ENCODE results near the gene HJURP. TPM values are rescaled to one million over a fixed set of nuclear protein-coding genes. Genes with fewer than 3 reads are reported as not detected.

Gene HJURP
- total RNA-seq, 6 experiments from 2014 or later = 0.27 to 2.5 (median 0.89) TPM

DNA sequence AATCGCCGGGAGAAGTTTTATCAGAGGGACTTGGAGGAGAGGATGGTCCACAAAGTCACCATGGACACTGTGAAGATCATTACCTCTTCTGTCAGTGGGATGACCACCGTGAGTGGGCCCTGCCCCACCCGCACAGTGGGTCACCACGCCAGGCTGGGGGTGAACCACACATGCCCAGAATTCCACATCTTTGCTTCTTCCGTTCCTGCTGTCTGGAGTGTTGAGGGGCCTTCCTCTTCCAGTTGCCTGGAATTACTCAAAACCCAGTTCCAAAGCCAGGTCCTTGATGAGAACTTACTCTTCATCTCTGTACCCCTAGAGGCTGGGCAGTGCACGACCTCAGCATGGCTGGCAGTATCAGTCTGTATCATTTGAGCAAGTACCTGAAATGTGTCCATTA, 54.1 kb downstream of the HJURP start:
- no peaks in the 10 kb centered on the region for H3K9me3 ChIP-seq
- no peak for ATAC-seq
- no peak overlapping the region for H3K4me3 ChIP-seq
- WGBS (ENCODE audit: insufficient coverage, low coverage, low lambda C conversion rate, missing lambda C conversion rate) = 75% methylated on average over 1 of the region's 7 CpGs
- TF ChIP-seq POLR2A (IDR thresholded peaks at IDR 0.05) = no peak
- TF ChIP-seq CTCF (IDR thresholded peaks at IDR 0.05) = no peak
- intact Hi-C loops (cut with DNase I) = no loop called here
- H3K27me3 ChIP-seq = no peaks in the 10 kb centered on the region
- H3K27ac ChIP-seq = no peak overlapping the region
- H3K36me3 ChIP-seq = no peaks in the 10 kb centered on the region
- H3K4me1 ChIP-seq = no peaks in the 10 kb centered on the region
- no peak for DNase-seq

DNA sequence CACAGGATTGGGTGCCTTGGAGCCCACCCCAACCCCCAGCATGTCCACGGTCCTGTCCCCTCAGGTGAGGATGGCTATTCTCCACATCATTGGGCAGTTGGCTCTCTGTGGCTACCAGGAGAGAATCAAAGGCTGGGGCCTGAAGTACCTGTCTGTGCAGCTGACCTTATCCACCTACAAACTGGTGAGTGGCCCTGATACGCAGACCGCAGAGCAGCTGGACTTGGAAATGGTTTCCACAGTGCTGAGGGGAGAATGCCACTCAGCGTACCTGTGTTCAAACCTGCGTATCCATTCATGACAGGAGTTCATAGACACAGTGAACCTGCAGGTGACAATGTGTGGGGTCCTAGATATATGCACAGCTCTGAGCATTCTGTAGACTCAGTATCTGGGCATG, 54.6 kb downstream of the HJURP start:
- no peak overlapping the region for H3K4me3 ChIP-seq
- no peak for ATAC-seq
- no CpG with 5 or more reads among the region's 5 CpGs for WGBS (ENCODE audit: insufficient coverage, low coverage, low lambda C conversion rate, missing lambda C conversion rate)
- H3K27ac ChIP-seq = no peak overlapping the region
- intact Hi-C loops (cut with DNase I) = no loop called here
- no peak for TF ChIP-seq CTCF (IDR thresholded peaks at IDR 0.05)
- no peak for TF ChIP-seq POLR2A (IDR thresholded peaks at IDR 0.05)
- H3K27me3 ChIP-seq = no peaks in the 10 kb centered on the region
- H3K9me3 ChIP-seq = no peaks in the 10 kb centered on the region
- H3K4me1 ChIP-seq = no peaks in the 10 kb centered on the region
- DNase-seq = no peak
- no peaks in the 10 kb centered on the region for H3K36me3 ChIP-seq

- H3K4me1 ChIP-seq = no peaks in the 10 kb centered on the region
- no peak overlapping the region for H3K27ac ChIP-seq
- intact Hi-C loops (cut with DNase I) = no loop called here
- 57% methylated on average over 6 of the region's 7 CpGs for WGBS (ENCODE audit: insufficient coverage, low coverage, low lambda C conversion rate, missing lambda C conversion rate)
- H3K4me3 ChIP-seq = no peak overlapping the region
- no peaks in the 10 kb centered on the region for H3K9me3 ChIP-seq
- DNase-seq (no peak), ATAC-seq (no peak)
- H3K36me3 ChIP-seq = no peaks in the 10 kb centered on the region
- no peaks in the 10 kb centered on the region for H3K27me3 ChIP-seq
- no peak for TF ChIP-seq POLR2A (IDR thresholded peaks at IDR 0.05)
- no peak for TF ChIP-seq CTCF (IDR thresholded peaks at IDR 0.05)
Observed at GRCh38 chr2:233799087-233799665, 55.2 kb downstream of the HJURP start.

- no peaks in the 10 kb centered on the region for H3K9me3 ChIP-seq
- WGBS (ENCODE audit: insufficient coverage, low coverage, low lambda C conversion rate, missing lambda C conversion rate) = 75% methylated on average over 5 of the region's 14 CpGs
Observed at GRCh38 chr2:233798335-233799086, 55.8 kb downstream of the HJURP start.

More at GRCh38 chr2:233798335-233799086, 55.8 kb downstream of the HJURP start:
- H3K4me1 ChIP-seq = no peaks in the 10 kb centered on the region
- no peak for DNase-seq
- no peak overlapping the region for H3K27ac ChIP-seq
- no peaks in the 10 kb centered on the region for H3K27me3 ChIP-seq
- no peak overlapping the region for H3K4me3 ChIP-seq
- H3K36me3 ChIP-seq = no peaks in the 10 kb centered on the region
- ATAC-seq = no peak
- intact Hi-C loops (cut with DNase I) = no loop called here
- TF ChIP-seq CTCF (IDR thresholded peaks at IDR 0.05) (no peak), POLR2A (IDR thresholded peaks at IDR 0.05) (no peak)
